ENCODE results near the gene RBM41.

The RBM41 gene

GRCh38 chrX:107146670-107147069 is 28.0 kb upstream of the RBM41 start:
- DNase-seq (ENCODE audit: low read depth) = peak; percentile 27
- no peak for TF ChIP-seq CTCF (IDR thresholded peaks at IDR 0.05; ENCODE audit: low read length, missing control alignments)
- H3K4me3 ChIP-seq (replicated peaks; ENCODE audit: low read depth, low read length) = no peak overlapping the region

GRCh38 chrX:107135965-107136307 is 17.3 kb upstream of the RBM41 start:
- H3K4me3 ChIP-seq (replicated peaks; ENCODE audit: low read depth, low read length) = no peak overlapping the region
- DNase-seq (ENCODE audit: low read depth) = no peak
- TF ChIP-seq CTCF (IDR thresholded peaks at IDR 0.05; ENCODE audit: low read length, missing control alignments) = no peak

GRCh38 chrX:107135049-107135964 is 16.7 kb upstream of the RBM41 start:
- H3K4me3 ChIP-seq (replicated peaks; ENCODE audit: low read depth, low read length) = no peak overlapping the region
- TF ChIP-seq CTCF (IDR thresholded peaks at IDR 0.05; ENCODE audit: low read length, missing control alignments) = no peak
- peak; percentile 69 for DNase-seq (ENCODE audit: low read depth)

GRCh38 chrX:107123750-107124149 is 5.1 kb upstream of the RBM41 start:
- DNase-seq (ENCODE audit: low read depth) = no peak
- no peak overlapping the region for H3K4me3 ChIP-seq (replicated peaks; ENCODE audit: low read depth, low read length)
- TF ChIP-seq CTCF (IDR thresholded peaks at IDR 0.05; ENCODE audit: low read length, missing control alignments) = no peak

GRCh38 chrX:107119283-107119682 is 661 bp upstream of the RBM41 start:
- H3K4me3 ChIP-seq (replicated peaks; ENCODE audit: low read depth, low read length) = no peak overlapping the region
- no peak for DNase-seq (ENCODE audit: low read depth)
- TF ChIP-seq CTCF (IDR thresholded peaks at IDR 0.05; ENCODE audit: low read length, missing control alignments) = no peak

- DNase-seq (ENCODE audit: low read depth) = no peak
- no peak for TF ChIP-seq CTCF (IDR thresholded peaks at IDR 0.05; ENCODE audit: low read length, missing control alignments)
- H3K4me3 ChIP-seq (replicated peaks; ENCODE audit: low read depth, low read length) = peak overlapping the region; percentile 73
Measured at GRCh38 chrX:107117993-107118321, 665 bp downstream of the RBM41 start.

GRCh38 chrX:107107459-107107858 is 11.2 kb downstream of the RBM41 start:
- TF ChIP-seq CTCF (IDR thresholded peaks at IDR 0.05; ENCODE audit: low read length, missing control alignments) = no peak
- DNase-seq (ENCODE audit: low read depth) = no peak
- H3K4me3 ChIP-seq (replicated peaks; ENCODE audit: low read depth, low read length) = no peak overlapping the region
